GM19351 (cell line): Measurements from ENCODE around the gene CCSER1.
"Not testable (repeated sequence)": the region's sequence is repeated elsewhere in the genome, so short reads cannot be mapped to it uniquely, and the experiment has no call there.

Experiments used
- ATAC-seq: cut with Tn5 transposase; IDR thresholded peaks from one replicate; pipeline ENCODE4 v1.9.1; 2021; ENCODE audit warnings: mild to moderate bottlenecking, moderate library complexity; ENCODE audit not compliant: unreplicated experiment

Gene CCSER1

DNA sequence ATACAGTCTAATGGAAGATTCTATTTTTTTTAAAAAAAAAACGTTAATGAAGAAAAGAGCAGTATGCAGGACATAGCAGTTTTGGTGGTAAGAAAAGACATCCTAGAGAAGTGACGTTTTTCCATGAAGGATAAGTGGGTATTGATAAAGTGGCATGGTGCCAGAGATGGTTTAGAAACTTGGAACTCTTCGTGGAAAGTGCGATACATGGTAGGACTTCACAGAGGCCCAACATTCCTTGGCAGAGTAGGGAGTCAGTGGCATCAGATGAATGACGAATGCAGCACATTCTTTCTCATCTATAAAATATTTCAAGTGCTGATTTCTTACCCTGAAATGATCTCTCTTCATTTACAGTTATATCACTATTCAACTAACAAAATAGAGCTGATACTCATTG is 298.7 kb downstream of the CCSER1 start:
- ATAC-seq: no peak

DNA sequence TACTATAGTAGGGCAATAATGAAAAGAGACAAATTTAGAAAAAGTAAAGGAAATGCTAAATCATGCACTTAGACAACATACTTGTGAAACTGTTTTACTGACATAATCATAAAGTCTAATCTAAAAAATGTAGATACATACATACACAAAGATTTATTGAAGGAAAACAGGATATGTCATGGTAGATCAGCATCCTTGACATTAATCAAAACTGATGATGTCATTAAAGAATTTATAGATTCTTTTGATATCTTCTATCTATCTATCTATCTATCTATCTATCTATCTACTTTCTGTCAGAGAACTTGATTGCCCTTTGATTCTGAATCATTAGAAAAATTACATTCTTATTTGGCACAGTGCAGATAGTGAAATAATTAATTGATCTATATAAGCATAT is 311.3 kb downstream of the CCSER1 start:
- ATAC-seq: no peak

GRCh38 chr4:90441770-90442169 is 314.6 kb downstream of the CCSER1 start:
- no peak for ATAC-seq

- no peak for ATAC-seq
Observed at GRCh38 chr4:90442619-90443018, 315.4 kb downstream of the CCSER1 start.

- ATAC-seq: no peak
Observed at GRCh38 chr4:90443231-90443630, 316.0 kb downstream of the CCSER1 start.

GRCh38 chr4:90444904-90445303 is 317.7 kb downstream of the CCSER1 start:
- ATAC-seq: no peak

GRCh38 chr4:90445380-90445779 is 318.2 kb downstream of the CCSER1 start:
- ATAC-seq: no peak

GRCh38 chr4:90449626-90450025 is 322.4 kb downstream of the CCSER1 start:
- no peak for ATAC-seq

DNA sequence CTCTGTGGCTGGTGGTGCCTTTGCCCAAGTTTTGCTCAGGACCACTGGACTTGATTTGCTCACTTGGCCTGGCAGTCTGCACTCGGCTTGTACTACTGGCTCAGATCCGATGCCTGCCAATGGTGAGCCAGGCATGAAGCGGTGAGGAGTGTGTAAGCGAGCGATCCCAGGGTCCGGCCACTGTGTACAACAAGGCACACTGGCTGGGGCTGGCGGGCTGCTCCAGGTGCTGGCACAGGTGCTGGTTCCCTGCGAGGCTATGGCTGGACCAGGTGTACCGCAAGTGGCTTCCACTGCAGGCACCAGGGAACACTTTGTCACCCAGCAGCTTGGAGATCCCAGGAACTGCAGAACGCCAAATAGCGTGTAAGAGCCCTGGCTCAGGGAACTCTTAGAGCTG is 329.7 kb downstream of the CCSER1 start:
- no peak for ATAC-seq

DNA sequence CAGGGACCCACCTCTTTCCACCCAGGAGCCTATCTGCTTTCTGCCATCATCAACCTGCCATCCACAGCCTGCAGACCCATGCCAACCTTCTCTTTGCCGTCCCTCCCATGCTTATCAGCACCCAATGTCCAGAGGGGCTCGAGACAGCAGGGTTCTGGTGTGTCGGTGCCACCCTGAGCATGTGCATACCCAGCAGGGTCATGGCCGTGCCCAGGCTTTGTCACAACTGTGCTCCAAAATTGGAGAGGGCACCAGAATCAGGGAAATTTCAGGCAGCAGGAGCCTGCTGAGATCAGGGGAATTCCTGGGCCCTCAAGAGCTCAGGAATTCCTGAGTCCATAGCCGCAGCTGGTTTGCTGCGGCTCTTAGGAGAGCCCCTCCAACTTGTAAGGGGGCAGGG is 330.6 kb downstream of the CCSER1 start:
- ATAC-seq: no peak

- no peak for ATAC-seq
Observed at GRCh38 chr4:90458576-90458975, 331.4 kb downstream of the CCSER1 start.

GRCh38 chr4:90474484-90474883 is 347.3 kb downstream of the CCSER1 start:
- ATAC-seq: no peak

DNA sequence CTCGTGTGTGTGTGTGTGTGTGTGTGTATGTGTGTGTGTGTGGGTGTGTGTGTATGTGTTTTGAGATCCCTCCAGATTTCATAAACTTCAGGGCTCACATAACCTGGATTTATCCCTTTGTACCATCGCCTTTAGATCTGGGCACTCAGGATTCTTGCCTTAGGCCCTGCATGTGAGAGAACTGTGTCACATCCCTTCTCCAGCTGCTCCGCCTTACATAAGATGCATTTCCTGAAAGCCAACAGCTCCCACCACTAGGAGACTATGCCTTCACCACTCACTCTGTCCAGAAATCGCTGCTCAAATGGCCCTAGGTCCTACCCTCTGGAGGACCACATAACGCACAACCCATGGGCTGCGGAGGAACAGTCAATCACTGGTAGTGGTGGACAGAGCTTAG is 348.8 kb downstream of the CCSER1 start:
- ATAC-seq: no peak

DNA sequence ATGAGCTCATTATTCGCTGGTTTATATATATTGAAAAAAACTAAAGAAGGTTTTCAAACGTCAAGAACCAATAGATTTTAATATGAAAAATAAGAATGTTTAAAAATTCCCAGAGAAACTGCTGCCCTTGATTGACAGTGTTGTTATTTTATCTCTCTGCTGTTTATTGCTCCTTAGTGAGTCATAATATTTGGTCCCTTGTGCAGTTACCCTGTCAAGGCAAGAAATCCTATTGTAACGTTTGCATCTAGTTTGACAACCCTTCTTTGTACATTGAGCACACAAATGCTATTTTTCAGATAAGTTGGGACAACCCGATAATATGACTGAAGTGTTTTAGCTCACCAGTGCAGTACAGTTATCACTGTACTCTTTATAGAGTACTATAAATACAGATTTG is 349.4 kb downstream of the CCSER1 start:
- ATAC-seq: no peak

- ATAC-seq: not testable (repeated sequence)
Observed at GRCh38 chr4:90484894-90485293, 357.7 kb downstream of the CCSER1 start.

- ATAC-seq: peak; percentile 51
Observed at GRCh38 chr4:90486346-90486745, 359.2 kb downstream of the CCSER1 start.

DNA sequence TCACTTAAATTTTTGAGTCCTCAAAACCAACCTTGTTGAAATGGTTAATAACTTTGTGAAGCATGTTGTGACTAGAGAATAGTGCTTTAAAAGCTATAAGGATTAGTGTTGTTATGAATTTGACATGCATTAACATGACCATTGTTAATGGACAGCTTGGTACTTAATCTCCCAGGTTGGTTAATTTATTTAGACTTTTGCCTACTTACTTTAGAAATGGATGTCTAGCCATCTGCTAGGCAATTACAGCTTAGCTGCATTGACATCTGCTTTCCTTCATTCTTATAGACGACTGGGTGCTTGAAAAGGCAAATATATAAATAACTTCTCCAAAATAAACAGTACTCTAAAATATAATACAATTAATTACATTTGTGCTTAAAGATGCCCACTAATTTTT is 368.0 kb downstream of the CCSER1 start:
- ATAC-seq: no peak

DNA sequence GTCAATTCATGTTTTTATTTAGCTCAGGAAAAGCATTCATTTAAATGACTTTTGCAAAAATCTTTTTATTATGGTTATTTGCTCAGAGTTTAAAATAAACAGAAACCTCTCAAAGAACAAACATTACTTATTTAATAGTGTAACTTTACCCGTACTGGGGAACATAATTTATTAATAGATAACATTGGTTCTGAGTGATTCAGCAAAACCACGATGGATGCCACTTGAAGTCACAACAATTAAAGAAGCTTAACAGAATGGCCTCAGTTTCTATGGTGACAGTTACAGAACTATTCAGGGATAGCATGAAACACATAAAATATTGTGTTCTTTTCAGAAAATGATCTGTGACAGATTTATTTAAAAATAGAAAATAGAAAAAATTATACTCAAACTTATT is 368.7 kb downstream of the CCSER1 start:
- ATAC-seq: no peak

DNA sequence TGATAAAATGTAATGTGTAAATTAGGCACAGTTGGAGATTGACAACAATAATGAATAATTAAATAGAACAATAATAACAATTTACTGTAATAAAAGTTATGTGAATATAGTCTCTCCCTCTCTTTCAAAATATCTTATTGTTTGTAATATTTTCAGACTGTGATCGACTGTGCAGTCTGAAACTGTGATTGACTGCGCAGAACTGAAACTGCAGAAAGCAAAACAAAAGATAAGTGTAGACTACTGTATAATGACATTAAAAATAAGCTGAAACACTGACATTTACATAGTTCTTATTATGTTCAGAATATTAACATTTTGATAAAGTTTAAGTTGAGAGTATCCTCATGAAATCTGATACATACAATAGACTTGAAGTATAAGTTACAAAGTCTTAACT is 371.0 kb downstream of the CCSER1 start:
- no peak for ATAC-seq

GRCh38 chr4:90503677-90504076 is 376.5 kb downstream of the CCSER1 start:
- no peak for ATAC-seq

DNA sequence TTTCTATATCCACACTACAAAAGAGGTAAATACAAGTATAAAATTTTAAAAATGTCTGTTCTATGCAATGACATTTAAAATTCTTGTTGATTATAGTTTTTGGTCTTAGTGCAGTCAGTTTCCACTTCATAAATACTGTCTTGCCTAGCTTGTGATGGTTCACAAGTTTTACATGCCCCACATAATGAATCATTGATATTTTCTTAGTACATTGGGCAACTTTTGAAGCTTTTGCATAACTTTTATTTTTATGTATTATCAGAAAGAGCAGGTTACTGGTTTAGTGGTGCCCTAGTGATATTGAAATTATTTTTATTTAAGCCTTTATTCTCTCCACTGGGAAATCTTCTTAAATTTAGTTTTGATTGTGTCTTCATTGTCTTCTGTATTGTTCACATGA is 388.0 kb downstream of the CCSER1 start:
- no peak for ATAC-seq

- ATAC-seq: no peak
Observed at GRCh38 chr4:90528551-90528950, 401.4 kb downstream of the CCSER1 start.

- no peak for ATAC-seq
Observed at GRCh38 chr4:90536408-90536807, 409.2 kb downstream of the CCSER1 start.

DNA sequence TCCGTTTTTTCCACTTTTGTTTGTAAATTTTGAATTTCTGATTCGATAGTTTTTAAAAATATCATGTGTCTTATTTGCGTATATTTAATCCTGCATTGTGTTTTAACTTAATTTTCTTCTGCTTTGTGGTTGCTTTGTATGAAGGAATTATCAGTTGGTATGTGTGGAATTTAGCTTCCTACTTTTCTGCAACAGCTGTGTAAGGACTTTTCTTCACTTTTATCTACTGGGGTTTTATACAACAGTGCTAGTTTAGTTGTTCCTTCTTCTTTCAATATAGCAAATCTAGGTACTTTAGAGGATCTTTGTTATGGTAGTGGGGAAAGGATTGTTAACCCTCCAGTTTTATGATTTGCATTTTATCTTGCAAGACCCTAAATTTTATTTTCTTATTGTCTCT is 410.3 kb downstream of the CCSER1 start:
- no peak for ATAC-seq
